Mesenchymal stem cell (in vitro differentiated cells and primary cell): Measurements from ENCODE around the gene PANK2.

Experiments
- DNase-seq: peaks from one replicate; pipeline ENCODE4 v3.0.0-alpha.2; 2013
- H2AFZ ChIP-seq: one replicate; pipeline ENCODE4 v1.6.1; 2013; ENCODE audit warnings: low read depth, mild to moderate bottlenecking, control low read depth, inconsistent platforms, low read length, moderate library complexity
- H2AK5ac ChIP-seq: 2 replicates; pipeline ENCODE4 v1.6.1; 2013; ENCODE audit warnings: low read length, moderate library complexity, mild to moderate bottlenecking, inconsistent platforms; ENCODE audit not compliant: severe bottlenecking
- H2BK120ac ChIP-seq: one replicate; pipeline ENCODE4 v1.6.1; 2013; ENCODE audit warnings: low read depth, mild to moderate bottlenecking, inconsistent platforms, low read length, moderate library complexity
- H2BK12ac ChIP-seq, 2 experiments: one replicate each; pipeline ENCODE4 v1.6.1; 2013; ENCODE audit warnings: inconsistent platforms in 2 of 2, low read length in 2 of 2, mild to moderate bottlenecking in 2 of 2, moderate library complexity in 2 of 2, control low read depth in 1 of 2
- H2BK15ac ChIP-seq: one replicate; pipeline ENCODE4 v1.6.1; 2013; ENCODE audit warnings: mild to moderate bottlenecking, low read depth, inconsistent platforms; ENCODE audit not compliant: poor library complexity, severe bottlenecking
- H2BK5ac ChIP-seq: 2 replicates; pipeline ENCODE4 v1.6.1; 2013; ENCODE audit warnings: low read depth, mild to moderate bottlenecking, low read length, control low read depth, inconsistent platforms; ENCODE audit not compliant: poor library complexity, severe bottlenecking
- H3K14ac ChIP-seq, 2 experiments: one replicate each; pipeline ENCODE4 v1.6.1; 2013; ENCODE audit warnings: inconsistent platforms in 2 of 2, low read length in 2 of 2, control low read depth in 1 of 2, mild to moderate bottlenecking in 1 of 2, moderate library complexity in 1 of 2
- H3K18ac ChIP-seq, 2 experiments: one replicate each; pipeline ENCODE4 v1.6.1; 2013; ENCODE audit warnings: inconsistent platforms in 2 of 2, low read length in 2 of 2, control low read depth in 1 of 2, low read depth in 1 of 2, mild to moderate bottlenecking in 1 of 2
- H3K23ac ChIP-seq, 2 experiments: one replicate each; pipeline ENCODE4 v1.6.1; 2013; ENCODE audit warnings: inconsistent platforms in 2 of 2, low read length in 2 of 2, mild to moderate bottlenecking in 2 of 2, moderate library complexity in 2 of 2, control low read depth in 1 of 2
- H3K27ac ChIP-seq: 2 replicates; pipeline ENCODE4 v1.5.1; 2013; ENCODE audit warnings: mild to moderate bottlenecking, moderate library complexity, low read length, control low read depth, inconsistent platforms; ENCODE audit not compliant: poor library complexity, severe bottlenecking
- H3K27me3 ChIP-seq, 2 experiments: 2 replicates each; pipeline versions ENCODE4 v1.6.1 to v1.7.0; 2013; ENCODE audit warnings: low read length in 2 of 2, mild to moderate bottlenecking in 2 of 2, moderate library complexity in 2 of 2, control low read depth in 1 of 2, inconsistent platforms in 1 of 2; ENCODE audit not compliant: control insufficient read depth in 1 of 2, insufficient read depth in 1 of 2
- H3K36me3 ChIP-seq, 2 experiments: 2 replicates each; pipeline versions ENCODE4 v1.6.1 to v1.7.0; 2013; ENCODE audit warnings: low read length in 2 of 2, control low read depth in 1 of 2, inconsistent platforms in 1 of 2, low read depth in 1 of 2, mild to moderate bottlenecking in 1 of 2; ENCODE audit not compliant: insufficient read depth in 2 of 2, control insufficient read depth in 1 of 2
- H3K4ac ChIP-seq, 2 experiments: one replicate each; pipeline ENCODE4 v1.6.1; 2013; ENCODE audit warnings: inconsistent platforms in 2 of 2, low read length in 2 of 2, mild to moderate bottlenecking in 2 of 2, moderate library complexity in 2 of 2, control low read depth in 1 of 2, low read depth in 1 of 2
- H3K4me1 ChIP-seq: 2 replicates; pipeline ENCODE4 v1.6.1; 2013; ENCODE audit warnings: low read depth, low read length, control low read depth; ENCODE audit not compliant: control insufficient read depth, insufficient read depth
- H3K4me2 ChIP-seq: 2 replicates; pipeline ENCODE4 v1.6.1; 2013; ENCODE audit warnings: low read length, mild to moderate bottlenecking, inconsistent platforms; ENCODE audit not compliant: poor library complexity, severe bottlenecking
- H3K4me3 ChIP-seq, 2 experiments: 2 replicates each; pipeline versions ENCODE4 v1.5.1 to v1.7.0; 2013; ENCODE audit warnings: low read length in 2 of 2, mild to moderate bottlenecking in 2 of 2, control low read depth in 1 of 2, low read depth in 1 of 2; ENCODE audit not compliant: insufficient read depth in 1 of 2
- H3K79me1 ChIP-seq: replicated peaks from 2 replicates; pipeline ENCODE4 v1.6.1; 2013; ENCODE audit warnings: mild to moderate bottlenecking, control low read depth, low read length, inconsistent platforms; ENCODE audit not compliant: poor library complexity, severe bottlenecking
- H3K9ac ChIP-seq: 2 replicates; pipeline ENCODE4 v1.7.0; 2013; ENCODE audit warnings: mild to moderate bottlenecking, low read length, moderate library complexity
- H3K9me3 ChIP-seq: 2 replicates; pipeline ENCODE4 v1.7.0; 2013; ENCODE audit warnings: mild to moderate bottlenecking, low read length; ENCODE audit not compliant: control insufficient read depth
- H4K8ac ChIP-seq: one replicate; pipeline ENCODE4 v1.6.1; 2013; ENCODE audit warnings: inconsistent platforms, mild to moderate bottlenecking, low read length, moderate library complexity
- H4K91ac ChIP-seq: one replicate; pipeline ENCODE4 v1.6.1; 2013; ENCODE audit warnings: mild to moderate bottlenecking, low read length, inconsistent platforms
- WGBS: methylation state at CpG from one replicate; pipeline ENCODE4 v1.1.7; 2013; ENCODE audit warnings: mixed read lengths; 5-methylcytosine and 5-hydroxymethylcytosine counted together

Gene PANK2

DNA sequence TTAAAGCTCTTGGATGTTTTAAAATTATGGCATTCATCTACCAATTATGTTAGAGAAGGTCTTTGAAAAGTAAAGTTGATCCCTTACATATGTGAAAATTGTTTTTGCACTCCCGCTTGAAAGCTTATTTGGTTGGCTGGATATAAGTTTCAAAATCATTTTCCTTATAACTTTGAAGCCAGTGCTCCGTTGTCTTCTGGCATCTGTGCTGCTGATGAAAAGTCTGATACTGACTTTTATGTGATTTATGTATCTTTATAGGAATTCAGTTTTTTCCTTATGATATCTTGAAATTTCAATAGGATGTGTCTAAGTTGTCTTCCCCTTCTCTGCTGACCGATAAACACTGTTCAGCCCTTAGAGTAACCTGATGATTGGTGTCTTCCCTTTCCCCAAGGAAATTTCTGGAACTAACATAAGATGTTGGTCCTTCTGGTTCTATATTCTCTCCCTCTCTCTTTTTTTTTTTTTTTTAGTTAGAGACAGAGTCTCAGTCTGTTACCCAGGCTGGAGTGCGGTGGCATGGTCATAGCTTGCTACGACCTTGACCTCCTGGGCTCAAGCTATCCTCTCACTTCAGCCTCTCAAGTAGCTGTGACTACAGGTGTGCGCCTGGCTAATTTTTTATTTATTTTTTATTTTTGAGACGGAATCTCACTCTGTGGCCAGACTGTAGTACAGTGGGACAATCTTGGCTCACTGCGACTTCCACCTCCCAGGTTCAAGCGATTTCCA lies 12.7 kb downstream of the PANK2 start:
- Histone ChIP-seq H3K4me2 (no peak overlapping the region), H3K9me3 (no peaks in the 10 kb centered on the region), H3K4ac (no peak overlapping the region), H3K23ac (no peak overlapping the region), H2BK120ac (no peak overlapping the region), H2AFZ (no peak overlapping the region), H2BK12ac (no peak overlapping the region), H3K27ac (no peak overlapping the region), H3K4me3 (peak overlapping the region in 1 of 2 experiments; percentile 62), H2BK15ac (no peak overlapping the region), H3K18ac (no peak overlapping the region), H2AK5ac (no peak overlapping the region), H3K14ac (no peak overlapping the region), H3K4me1 (peaks cover 12% of the 10 kb centered on the region), H3K9ac (peak overlapping the region; percentile 73), H3K79me1 (no peaks in the 10 kb centered on the region), H4K8ac (no peak overlapping the region), H4K91ac (no peak overlapping the region), H2BK5ac (no peak overlapping the region), H3K27me3 (no peaks in the 10 kb centered on the region), H3K36me3 (peaks cover under 1 to 7% of the 10 kb centered on the region in 2 experiments)
- DNase-seq = no peak
- 100% methylated on average over 4 of the region's 9 CpGs for WGBS

DNA sequence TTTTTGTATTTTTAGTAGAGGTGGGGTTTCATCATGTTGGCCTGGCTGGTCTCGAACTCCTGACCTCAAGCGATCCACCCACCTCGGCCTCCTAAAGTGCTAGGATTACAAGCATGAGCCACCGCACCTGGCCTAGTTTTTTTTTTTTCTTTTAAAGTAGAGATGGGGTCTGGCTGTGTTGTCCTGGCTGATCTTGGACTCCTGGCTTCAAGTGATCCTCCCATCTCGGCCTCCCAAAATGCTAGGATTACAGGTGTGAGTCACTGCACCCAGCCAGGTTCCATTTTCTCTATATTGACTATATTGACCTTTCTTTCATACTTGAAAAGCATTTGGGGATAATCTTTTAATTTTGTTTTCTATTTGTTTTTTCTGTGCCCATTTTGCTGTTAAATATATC lies 13.3 kb downstream of the PANK2 start:
- no peak for DNase-seq
- Histone ChIP-seq H3K18ac (no peak overlapping the region), H2BK120ac (no peak overlapping the region), H3K36me3 (peaks cover 0 to 4% of the 10 kb centered on the region in 2 experiments), H3K4ac (no peak overlapping the region), H2AFZ (no peak overlapping the region), H3K79me1 (no peaks in the 10 kb centered on the region), H2BK15ac (no peak overlapping the region), H3K27ac (no peak overlapping the region), H3K4me1 (peaks cover 10% of the 10 kb centered on the region), H2BK12ac (no peak overlapping the region), H3K14ac (no peak overlapping the region), H3K4me3 (no peak overlapping the region), H4K91ac (no peak overlapping the region), H3K23ac (no peak overlapping the region), H4K8ac (no peak overlapping the region), H3K27me3 (no peaks in the 10 kb centered on the region), H2BK5ac (no peak overlapping the region), H2AK5ac (no peak overlapping the region), H3K4me2 (no peak overlapping the region), H3K9me3 (no peaks in the 10 kb centered on the region), H3K9ac (no peak overlapping the region)
- 100% methylated on average over 4 of the region's 5 CpGs for WGBS

DNA sequence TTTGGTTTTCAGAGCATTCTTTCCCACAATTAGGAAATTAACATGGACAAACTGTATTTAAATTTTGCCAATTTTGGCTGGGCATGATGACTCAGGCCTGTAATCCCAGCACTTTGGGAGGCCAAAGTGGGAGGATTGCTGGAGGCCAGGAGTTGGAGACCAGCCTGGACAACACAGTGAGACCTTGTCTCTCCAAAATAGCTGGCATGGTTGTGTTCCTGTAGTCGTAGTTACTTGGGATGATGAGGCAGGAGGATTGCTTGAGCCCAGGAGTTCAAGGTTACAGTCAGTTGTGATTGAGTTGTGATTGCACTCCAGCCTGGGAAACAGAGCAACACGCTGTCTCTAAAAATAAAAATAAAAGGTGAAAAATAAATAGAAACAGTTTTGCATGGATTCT lies 15.0 kb downstream of the PANK2 start:
- no peak overlapping the region for H3K27ac ChIP-seq
- no peak overlapping the region for H3K14ac ChIP-seq
- H3K4me1 ChIP-seq = peaks cover 7% of the 10 kb centered on the region
- no peaks in the 10 kb centered on the region for H3K27me3 ChIP-seq
- H3K36me3 ChIP-seq = peaks cover 12 to 15% of the 10 kb centered on the region in 2 experiments
- no peak overlapping the region for H3K18ac ChIP-seq
- no peak overlapping the region for H3K4me2 ChIP-seq
- H3K9me3 ChIP-seq = no peaks in the 10 kb centered on the region
- no peak overlapping the region for H2BK12ac ChIP-seq
- H3K9ac ChIP-seq = no peak overlapping the region
- H2BK120ac ChIP-seq = no peak overlapping the region
- H3K79me1 ChIP-seq = no peaks in the 10 kb centered on the region
- no peak overlapping the region for H3K23ac ChIP-seq
- no peak overlapping the region for H2AK5ac ChIP-seq
- no peak overlapping the region for H2BK15ac ChIP-seq
- WGBS = 98% methylated on average over 2 of the region's 2 CpGs
- H3K4me3 ChIP-seq = no peak overlapping the region
- no peak overlapping the region for H4K8ac ChIP-seq
- H3K4ac ChIP-seq = no peak overlapping the region
- no peak overlapping the region for H2AFZ ChIP-seq
- H2BK5ac ChIP-seq = no peak overlapping the region
- no peak for DNase-seq
- no peak overlapping the region for H4K91ac ChIP-seq

- H3K27me3 ChIP-seq = no peaks in the 10 kb centered on the region
- H2BK15ac ChIP-seq = no peak overlapping the region
- no peak overlapping the region for H3K4me2 ChIP-seq
- no peak overlapping the region for H2BK12ac ChIP-seq
- H3K18ac ChIP-seq = no peak overlapping the region
- no peak for DNase-seq
- peaks cover 7% of the 10 kb centered on the region for H3K4me1 ChIP-seq
- no peak overlapping the region for H4K91ac ChIP-seq
- no peak overlapping the region for H4K8ac ChIP-seq
- no peak overlapping the region for H3K14ac ChIP-seq
- H3K4ac ChIP-seq = no peak overlapping the region
- no peak overlapping the region for H3K4me3 ChIP-seq
- no peak overlapping the region for H3K27ac ChIP-seq
- WGBS = 89% methylated on average over 5 of the region's 5 CpGs
- H3K79me1 ChIP-seq = no peaks in the 10 kb centered on the region
- H3K9me3 ChIP-seq = no peaks in the 10 kb centered on the region
- H3K36me3 ChIP-seq = peaks cover 17 to 21% of the 10 kb centered on the region in 2 experiments
- no peak overlapping the region for H2BK5ac ChIP-seq
- no peak overlapping the region for H2AFZ ChIP-seq
- no peak overlapping the region for H3K9ac ChIP-seq
- no peak overlapping the region for H2BK120ac ChIP-seq
- no peak overlapping the region for H3K23ac ChIP-seq
- no peak overlapping the region for H2AK5ac ChIP-seq
Observed at GRCh38 chr20:3904857-3905256, 15.7 kb downstream of the PANK2 start.
